Erythroblast (primary cell): ENCODE measurements around the gene CD84.

Experiments used
- GATA1 ChIP-seq: IDR thresholded peaks from 2 replicates; pipeline ENCODE4 v1.6.1; 2011; ENCODE audit warnings: low read depth, mild to moderate bottlenecking, control low read depth, low read length, moderate library complexity
- POLR2A ChIP-seq: IDR thresholded peaks from 2 replicates; pipeline ENCODE4 v1.6.1; 2011; ENCODE audit warnings: mild to moderate bottlenecking, low read length

DNA sequence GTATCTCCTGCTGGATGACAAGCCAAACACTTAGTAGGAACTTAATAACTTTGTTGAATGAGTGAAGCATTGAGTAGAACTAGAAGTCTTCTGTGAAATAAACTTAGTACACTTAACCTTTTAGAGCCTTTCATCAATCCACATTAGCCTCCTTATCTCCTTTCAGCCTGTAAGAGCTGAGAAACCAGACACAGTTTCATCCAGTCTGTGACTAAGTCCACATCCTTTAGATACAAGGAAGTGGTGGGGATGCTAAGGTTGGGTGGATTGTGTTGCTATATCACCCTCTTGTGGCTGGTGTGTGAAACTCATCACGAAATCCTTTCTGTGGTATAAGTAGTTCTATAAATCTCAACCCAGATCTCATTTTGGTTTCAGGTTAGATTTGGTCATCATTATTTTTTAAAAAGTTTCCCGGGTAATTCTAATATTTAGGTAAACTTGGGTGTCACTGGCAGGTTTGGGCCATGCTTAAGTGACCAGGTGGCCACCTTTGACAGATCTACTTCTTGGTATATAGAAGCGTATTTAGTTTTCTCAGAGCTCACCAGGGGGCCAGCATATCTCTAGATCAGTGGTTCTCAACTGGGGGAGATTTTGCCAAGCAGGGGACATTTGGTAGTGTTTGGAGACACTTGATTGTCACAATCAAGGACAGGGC, 27.8 kb upstream of the CD84 start:
- TF ChIP-seq POLR2A (no peak), GATA1 (no peak)
